Nephron (organoid): ENCODE measurements around the gene AXIN1.
"Not testable (repeated sequence)": the region's sequence is repeated elsewhere in the genome, so short reads cannot be mapped to it uniquely, and the experiment has no call there.

ENCODE experiments used
- H3K27ac Mint-ChIP-seq, 3 experiments: 2 replicates each; pipeline ENCODE4 v1.8.0; 2020; ENCODE audit warnings: mixed read lengths in 3 of 3, mild to moderate bottlenecking in 2 of 3, moderate library complexity in 1 of 3
- H3K27me3 Mint-ChIP-seq: 2 replicates; pipeline ENCODE4 v1.8.0; 2021; ENCODE audit warnings: low read depth, mild to moderate bottlenecking, moderate library complexity, mixed read lengths
- H3K36me3 Mint-ChIP-seq: 2 replicates; pipeline ENCODE4 v1.8.0; 2020; ENCODE audit warnings: low read depth, mixed read lengths
- H3K4me1 Mint-ChIP-seq: 2 replicates; pipeline ENCODE4 v1.8.0; 2020; ENCODE audit warnings: mixed read lengths
- H3K4me3 Mint-ChIP-seq, 3 experiments: 2 replicates each; pipeline ENCODE4 v1.8.0; 2020; ENCODE audit warnings: mild to moderate bottlenecking in 3 of 3, mixed read lengths in 3 of 3, moderate library complexity in 2 of 3
- H3K9me3 Mint-ChIP-seq: 2 replicates; pipeline ENCODE4 v1.8.0; 2020; ENCODE audit warnings: mixed read lengths
- CTCF ChIP-seq, 3 experiments: fragments of 200-600 bp; sonication (generic); IDR thresholded peaks; one replicate each; pipeline ENCODE4 v1.5.0; 2021; ENCODE audit warnings: antibody characterized with exemption in 3 of 3; ENCODE audit not compliant: unreplicated experiment in 3 of 3

The AXIN1 gene

GRCh38 chr16:353404-354290 lies 1.1 kb upstream of the AXIN1 start:
- Mint-ChIP-seq H3K4me1 (peaks cover 12% of the 10 kb centered on the region), H3K27ac (peak overlapping the region in 1 of 3 experiments; percentile 30), H3K9me3 (no peaks in the 10 kb centered on the region), H3K36me3 (peaks cover 5% of the 10 kb centered on the region), H3K27me3 (no peaks in the 10 kb centered on the region), H3K4me3 (peak overlapping the region; percentile 70 to 73 (median 72))
- no peak for TF ChIP-seq CTCF (IDR thresholded peaks at IDR 0.05; ENCODE audit: unreplicated experiment in 3 of 3)

- peaks cover 12% of the 10 kb centered on the region for H3K36me3 Mint-ChIP-seq
- H3K4me3 Mint-ChIP-seq = peak overlapping the region; percentile 92 to 98 (median 96)
- no peak for TF ChIP-seq CTCF (IDR thresholded peaks at IDR 0.05; ENCODE audit: unreplicated experiment in 3 of 3)
- H3K27me3 Mint-ChIP-seq = no peaks in the 10 kb centered on the region
- peaks cover 12% of the 10 kb centered on the region for H3K4me1 Mint-ChIP-seq
- H3K9me3 Mint-ChIP-seq = no peaks in the 10 kb centered on the region
- peak overlapping the region in 2 of 3 experiments; percentile 87 to 91 for H3K27ac Mint-ChIP-seq
Observed at GRCh38 chr16:351804-352520, 561 bp downstream of the AXIN1 start.

GRCh38 chr16:350203-350602 lies 2.3 kb downstream of the AXIN1 start:
- Mint-ChIP-seq H3K4me1 (peaks cover 12% of the 10 kb centered on the region), H3K36me3 (peaks cover 28% of the 10 kb centered on the region), H3K27me3 (no peaks in the 10 kb centered on the region), H3K27ac (no peak overlapping the region), H3K4me3 (peak overlapping the region; percentile 92 to 98 (median 96)), H3K9me3 (no peaks in the 10 kb centered on the region)
- no peak for TF ChIP-seq CTCF (IDR thresholded peaks at IDR 0.05; ENCODE audit: unreplicated experiment in 3 of 3)

GRCh38 chr16:349211-349610 lies 3.3 kb downstream of the AXIN1 start:
- TF ChIP-seq CTCF (IDR thresholded peaks at IDR 0.05; ENCODE audit: unreplicated experiment in 3 of 3) = no peak
- peaks cover 12% of the 10 kb centered on the region for H3K4me1 Mint-ChIP-seq
- H3K36me3 Mint-ChIP-seq = peaks cover 36% of the 10 kb centered on the region
- no peaks in the 10 kb centered on the region for H3K27me3 Mint-ChIP-seq
- peak overlapping the region; percentile 42 to 76 (median 73) for H3K4me3 Mint-ChIP-seq
- peak overlapping the region in 1 of 3 experiments; percentile 26 for H3K27ac Mint-ChIP-seq
- no peaks in the 10 kb centered on the region for H3K9me3 Mint-ChIP-seq

- not testable (repeated sequence) for H3K4me3 Mint-ChIP-seq, H3K9me3 Mint-ChIP-seq
Observed at GRCh38 chr16:348495-348894, 4.0 kb downstream of the AXIN1 start.

GRCh38 chr16:347203-347602 lies 5.3 kb downstream of the AXIN1 start:
- no peak for TF ChIP-seq CTCF (IDR thresholded peaks at IDR 0.05; ENCODE audit: unreplicated experiment in 3 of 3)

More at GRCh38 chr16:348495-348894, 4.0 kb downstream of the AXIN1 start:
- H3K27me3 Mint-ChIP-seq, H3K27ac Mint-ChIP-seq: not testable (repeated sequence)
- Mint-ChIP-seq H3K36me3 (peaks cover 41% of the 10 kb centered on the region), H3K4me1 (peaks cover 12% of the 10 kb centered on the region)

More at GRCh38 chr16:347203-347602, 5.3 kb downstream of the AXIN1 start:
- peak overlapping the region in 2 of 3 experiments; percentile 36 to 47 for H3K4me3 Mint-ChIP-seq
- peaks cover 51% of the 10 kb centered on the region for H3K36me3 Mint-ChIP-seq
- no peak overlapping the region for H3K27ac Mint-ChIP-seq
- H3K9me3 Mint-ChIP-seq = no peaks in the 10 kb centered on the region
- H3K4me1 Mint-ChIP-seq = peaks cover 12% of the 10 kb centered on the region
- peaks cover 3% of the 10 kb centered on the region for H3K27me3 Mint-ChIP-seq
